Measurements from ENCODE around the gene VASN.

The VASN gene

DNA sequence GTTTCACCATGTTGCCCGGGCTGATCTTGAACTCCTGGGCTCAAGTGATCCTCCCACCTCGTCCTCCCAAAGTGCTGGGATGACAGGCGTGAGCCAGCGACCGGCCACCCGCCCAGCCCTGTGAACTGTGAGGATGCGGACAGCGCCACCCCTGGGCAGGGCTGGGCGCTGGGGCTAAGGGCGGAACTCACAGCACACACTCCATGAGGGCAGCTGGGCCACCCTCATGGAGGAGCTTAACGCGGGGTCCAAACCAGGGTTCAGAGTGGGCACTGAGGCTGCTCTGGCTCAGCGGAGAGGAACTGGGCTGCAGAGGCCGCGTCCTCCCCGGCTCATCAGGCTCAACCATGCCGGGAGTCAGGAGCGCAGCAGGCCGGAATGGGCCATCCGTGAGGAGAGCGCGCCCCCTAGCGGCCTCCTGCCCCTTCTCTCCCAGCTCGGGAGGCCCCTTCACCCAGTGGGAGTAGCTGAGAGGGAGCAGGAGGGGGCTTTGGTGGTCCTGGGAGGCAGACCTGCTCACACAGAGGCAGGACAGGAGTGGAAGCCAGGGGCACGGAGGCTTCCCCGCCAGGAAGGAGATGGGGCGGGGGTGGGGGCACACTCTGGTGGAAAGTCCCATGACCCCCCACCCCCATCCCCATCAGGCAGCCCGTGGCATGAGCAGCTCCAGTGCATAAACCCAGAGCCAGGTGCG is 30.9 kb downstream of the VASN start:
- Histone ChIP-seq H3K27me3 (ENCODE audit: low read depth, low read length) (no peaks in the 10 kb centered on the region), H3K9me3 (ENCODE audit: control insufficient read depth in 1 of 2, low read length in 2 of 2) (no peaks in the 10 kb centered on the region), H3K36me3 (ENCODE audit: control insufficient read depth in 1 of 2, insufficient read depth in 2 of 2, low read length in 2 of 2) (peaks cover 8 to 33% of the 10 kb centered on the region in 2 donors), H3K4me3 (ENCODE audit: low read depth in 1 of 2, low read length in 2 of 2) (no peak overlapping the region), H3K4me1 (ENCODE audit: control insufficient read depth in 1 of 2, insufficient read depth in 2 of 2, low read length in 2 of 2) (peaks cover 0 to 5% of the 10 kb centered on the region in 2 donors), H3K27ac (ENCODE audit: low read length) (no peak overlapping the region)

DNA sequence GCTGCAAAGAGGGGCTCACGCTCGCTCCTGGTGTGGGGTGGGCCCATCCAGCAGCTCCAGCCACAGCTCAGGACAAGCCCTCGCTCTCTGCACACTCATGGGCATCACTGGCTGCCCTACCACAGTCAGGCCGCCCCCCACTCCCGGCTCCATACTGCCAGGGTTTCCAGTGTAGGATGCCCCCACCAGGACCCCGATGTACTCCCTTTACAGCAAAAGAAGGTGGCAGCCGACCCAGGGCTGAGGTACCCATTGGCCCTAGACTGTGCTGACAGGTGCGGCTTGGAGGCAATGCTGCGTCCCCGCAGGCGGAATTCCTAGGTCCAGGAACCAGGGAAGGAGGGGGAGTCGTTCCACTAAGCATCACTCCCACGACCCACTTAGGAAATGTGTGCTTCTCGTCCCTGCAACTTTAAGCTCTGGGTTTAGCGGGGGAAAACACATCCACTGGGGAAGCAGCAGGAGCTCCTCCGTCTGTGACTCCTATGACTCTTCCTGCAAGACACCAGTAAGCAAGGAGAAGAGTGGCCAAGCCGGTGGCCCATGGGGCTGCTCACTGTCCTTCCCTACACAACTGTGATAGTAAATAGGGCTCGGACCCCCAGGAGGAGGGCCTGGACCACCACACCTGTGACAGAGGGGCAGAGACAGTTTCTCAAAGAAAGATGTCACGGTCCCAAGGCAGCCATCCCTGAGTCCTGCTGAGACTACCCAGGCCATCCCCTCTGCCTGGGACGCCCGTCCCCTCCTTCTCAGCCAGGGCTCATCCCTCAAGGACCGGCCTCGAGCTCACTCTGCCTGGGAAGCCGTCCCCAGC is 31.7 kb downstream of the VASN start:
- Histone ChIP-seq H3K27ac (ENCODE audit: low read length) (no peak overlapping the region), H3K36me3 (ENCODE audit: control insufficient read depth in 1 of 2, insufficient read depth in 2 of 2, low read length in 2 of 2) (peaks cover 10 to 41% of the 10 kb centered on the region in 2 donors), H3K27me3 (ENCODE audit: low read depth, low read length) (no peaks in the 10 kb centered on the region), H3K4me3 (ENCODE audit: low read depth in 1 of 2, low read length in 2 of 2) (no peak overlapping the region), H3K9me3 (ENCODE audit: control insufficient read depth in 1 of 2, low read length in 2 of 2) (no peaks in the 10 kb centered on the region), H3K4me1 (ENCODE audit: control insufficient read depth in 1 of 2, insufficient read depth in 2 of 2, low read length in 2 of 2) (peaks cover 0 to 5% of the 10 kb centered on the region in 2 donors)

DNA sequence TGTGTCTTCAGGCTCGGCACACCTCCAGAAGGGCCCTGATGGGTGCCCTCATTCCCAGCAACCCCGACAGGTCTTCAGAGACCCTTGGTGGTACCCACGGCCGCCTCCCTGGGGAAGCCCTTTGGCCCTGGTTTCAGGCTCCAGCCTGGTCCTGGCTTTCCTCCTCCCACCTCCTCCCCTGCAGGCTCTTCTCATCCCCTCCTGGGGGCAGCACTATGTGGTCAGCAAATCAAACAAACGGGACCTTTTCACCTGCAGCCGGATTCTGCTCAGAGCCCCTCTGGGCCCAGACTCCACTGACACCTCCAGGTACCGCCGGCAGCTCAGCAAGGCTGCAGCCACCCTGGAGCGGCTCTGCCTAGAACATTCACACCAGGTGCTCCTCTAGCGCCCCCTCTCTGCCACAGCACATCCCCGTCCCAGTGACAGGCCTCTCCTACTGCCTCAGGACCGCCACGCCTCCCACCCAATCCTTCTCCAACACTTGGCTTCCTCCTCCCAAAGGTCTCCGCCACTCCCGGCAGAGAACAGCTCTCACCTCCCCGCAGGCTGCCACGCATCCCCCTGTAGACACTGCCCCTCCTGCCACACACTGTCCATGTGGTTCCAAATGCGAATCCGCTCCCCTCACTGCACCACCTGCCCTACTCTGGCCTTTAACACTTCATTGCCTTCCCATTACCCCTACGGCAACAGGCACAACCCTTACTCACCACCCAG is 32.8 kb downstream of the VASN start:
- Histone ChIP-seq H3K27me3 (ENCODE audit: low read depth, low read length) (no peaks in the 10 kb centered on the region), H3K4me3 (ENCODE audit: low read depth in 1 of 2, low read length in 2 of 2) (no peak overlapping the region), H3K9me3 (ENCODE audit: control insufficient read depth in 1 of 2, low read length in 2 of 2) (no peaks in the 10 kb centered on the region), H3K36me3 (ENCODE audit: control insufficient read depth in 1 of 2, insufficient read depth in 2 of 2, low read length in 2 of 2) (peaks cover 6 to 41% of the 10 kb centered on the region in 2 donors), H3K4me1 (ENCODE audit: control insufficient read depth in 1 of 2, insufficient read depth in 2 of 2, low read length in 2 of 2) (peaks cover 0 to 16% of the 10 kb centered on the region in 2 donors), H3K27ac (ENCODE audit: low read length) (no peak overlapping the region)

DNA sequence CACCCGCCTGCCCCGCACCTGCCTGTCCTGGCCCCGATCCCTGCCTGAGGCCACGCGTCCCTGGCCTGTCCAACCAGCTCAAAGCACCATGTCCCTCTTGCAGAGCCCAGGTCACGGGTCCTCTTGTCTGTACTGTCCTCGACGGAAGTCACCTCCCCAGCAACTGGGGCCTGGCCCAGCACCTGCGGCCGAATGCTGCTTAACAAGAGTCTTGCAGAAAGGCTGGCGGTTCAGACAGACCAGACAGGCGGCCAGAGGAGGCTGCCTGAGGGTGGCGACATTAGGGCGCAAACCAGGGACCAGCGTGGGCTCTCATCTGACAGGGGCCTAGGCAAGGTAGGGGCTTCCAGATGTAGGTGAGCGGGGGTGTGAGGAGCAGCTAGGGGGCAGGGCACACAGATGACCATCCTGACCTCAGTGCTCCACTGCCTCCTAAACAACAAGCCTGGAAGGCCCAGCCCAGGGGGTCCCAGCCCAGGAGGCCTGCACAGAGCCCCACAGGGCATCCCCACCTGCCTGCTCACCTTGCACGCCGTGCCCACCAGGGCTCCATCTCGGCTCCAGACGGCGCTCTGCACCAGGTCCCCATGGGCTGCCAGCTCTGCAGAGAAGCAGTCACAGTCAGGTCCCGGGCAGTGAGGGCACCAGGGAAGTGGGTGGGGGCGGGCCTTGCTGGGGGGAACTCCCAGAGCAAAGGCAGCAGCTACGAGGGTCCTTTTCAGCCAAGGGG is 33.5 kb downstream of the VASN start:
- Histone ChIP-seq H3K9me3 (ENCODE audit: control insufficient read depth in 1 of 2, low read length in 2 of 2) (no peaks in the 10 kb centered on the region), H3K4me3 (ENCODE audit: low read depth in 1 of 2, low read length in 2 of 2) (no peak overlapping the region), H3K27ac (ENCODE audit: low read length) (no peak overlapping the region), H3K36me3 (ENCODE audit: control insufficient read depth in 1 of 2, insufficient read depth in 2 of 2, low read length in 2 of 2) (peaks cover 5 to 42% of the 10 kb centered on the region in 2 donors), H3K27me3 (ENCODE audit: low read depth, low read length) (no peaks in the 10 kb centered on the region), H3K4me1 (ENCODE audit: control insufficient read depth in 1 of 2, insufficient read depth in 2 of 2, low read length in 2 of 2) (peaks cover 0 to 23% of the 10 kb centered on the region in 2 donors)

DNA sequence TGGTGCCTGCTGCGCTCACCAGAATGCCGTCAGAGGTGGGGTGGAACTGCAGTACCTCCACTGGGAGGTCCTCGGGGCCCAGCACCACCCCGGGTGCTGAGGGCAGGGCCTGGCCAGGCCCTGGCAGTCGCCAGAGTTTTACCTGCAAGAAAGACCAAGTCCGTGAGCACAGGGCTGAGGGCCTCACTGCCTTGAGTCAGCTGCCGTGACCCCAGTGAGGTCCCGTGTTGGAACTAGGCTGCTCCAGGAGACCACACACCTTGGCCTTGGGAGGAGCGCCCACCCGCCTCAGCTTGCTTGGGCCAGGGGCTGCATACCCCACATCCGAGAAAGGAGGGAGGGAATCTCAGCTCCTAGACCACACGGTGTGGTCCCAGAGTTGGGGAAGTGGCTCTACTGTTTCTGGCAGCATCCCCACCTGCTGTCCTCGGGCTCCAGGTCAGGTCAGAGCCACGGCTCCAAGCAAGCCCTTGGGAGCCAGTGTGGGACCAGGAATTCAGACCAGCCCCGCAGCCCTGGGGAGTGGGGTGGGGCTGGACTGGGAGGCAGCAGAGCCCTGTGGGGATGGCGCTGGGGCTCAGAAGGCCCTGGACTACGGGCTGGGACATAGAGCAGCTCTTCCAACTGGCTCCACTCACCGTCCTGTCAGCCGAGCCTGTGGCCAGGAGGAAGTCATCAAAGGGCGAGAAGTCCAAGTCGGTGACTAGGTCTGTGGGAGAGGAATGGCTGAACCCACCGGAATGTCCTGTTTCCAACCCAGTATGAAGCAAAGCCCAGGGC is 36.1 kb downstream of the VASN start:
- Histone ChIP-seq H3K4me1 (ENCODE audit: control insufficient read depth in 1 of 2, insufficient read depth in 2 of 2, low read length in 2 of 2) (peaks cover 0 to 39% of the 10 kb centered on the region in 2 donors), H3K27me3 (ENCODE audit: low read depth, low read length) (no peaks in the 10 kb centered on the region), H3K4me3 (ENCODE audit: low read depth in 1 of 2, low read length in 2 of 2) (no peak overlapping the region), H3K36me3 (ENCODE audit: control insufficient read depth in 1 of 2, insufficient read depth in 2 of 2, low read length in 2 of 2) (peaks cover 12 to 42% of the 10 kb centered on the region in 2 donors), H3K9me3 (ENCODE audit: control insufficient read depth in 1 of 2, low read length in 2 of 2) (no peaks in the 10 kb centered on the region), H3K27ac (ENCODE audit: low read length) (no peak overlapping the region)

DNA sequence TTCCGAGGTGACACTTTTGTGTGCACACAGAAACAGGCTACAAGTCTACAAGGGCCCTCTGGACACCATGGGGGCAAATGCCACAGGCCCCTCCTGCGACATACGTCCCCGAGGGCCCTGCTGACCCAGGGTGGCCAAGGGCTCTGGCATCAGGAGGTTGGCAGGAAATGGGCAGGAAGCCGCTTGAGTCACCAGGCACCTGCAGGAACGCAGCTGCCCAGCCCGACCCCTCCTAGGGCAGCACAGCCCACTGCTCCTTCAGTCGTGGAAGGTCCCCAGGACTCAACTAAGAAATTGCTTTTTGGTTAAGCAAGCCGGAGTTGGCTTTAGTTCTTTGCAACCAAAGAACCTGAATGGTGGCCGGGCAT is 36.7 kb downstream of the VASN start:
- Histone ChIP-seq H3K27me3 (ENCODE audit: low read depth, low read length) (no peaks in the 10 kb centered on the region), H3K27ac (ENCODE audit: low read length) (no peak overlapping the region), H3K9me3 (ENCODE audit: control insufficient read depth in 1 of 2, low read length in 2 of 2) (no peaks in the 10 kb centered on the region), H3K36me3 (ENCODE audit: control insufficient read depth in 1 of 2, insufficient read depth in 2 of 2, low read length in 2 of 2) (peaks cover 12 to 42% of the 10 kb centered on the region in 2 donors), H3K4me1 (ENCODE audit: control insufficient read depth in 1 of 2, insufficient read depth in 2 of 2, low read length in 2 of 2) (peaks cover 0 to 39% of the 10 kb centered on the region in 2 donors), H3K4me3 (ENCODE audit: low read depth in 1 of 2, low read length in 2 of 2) (no peak overlapping the region)

DNA sequence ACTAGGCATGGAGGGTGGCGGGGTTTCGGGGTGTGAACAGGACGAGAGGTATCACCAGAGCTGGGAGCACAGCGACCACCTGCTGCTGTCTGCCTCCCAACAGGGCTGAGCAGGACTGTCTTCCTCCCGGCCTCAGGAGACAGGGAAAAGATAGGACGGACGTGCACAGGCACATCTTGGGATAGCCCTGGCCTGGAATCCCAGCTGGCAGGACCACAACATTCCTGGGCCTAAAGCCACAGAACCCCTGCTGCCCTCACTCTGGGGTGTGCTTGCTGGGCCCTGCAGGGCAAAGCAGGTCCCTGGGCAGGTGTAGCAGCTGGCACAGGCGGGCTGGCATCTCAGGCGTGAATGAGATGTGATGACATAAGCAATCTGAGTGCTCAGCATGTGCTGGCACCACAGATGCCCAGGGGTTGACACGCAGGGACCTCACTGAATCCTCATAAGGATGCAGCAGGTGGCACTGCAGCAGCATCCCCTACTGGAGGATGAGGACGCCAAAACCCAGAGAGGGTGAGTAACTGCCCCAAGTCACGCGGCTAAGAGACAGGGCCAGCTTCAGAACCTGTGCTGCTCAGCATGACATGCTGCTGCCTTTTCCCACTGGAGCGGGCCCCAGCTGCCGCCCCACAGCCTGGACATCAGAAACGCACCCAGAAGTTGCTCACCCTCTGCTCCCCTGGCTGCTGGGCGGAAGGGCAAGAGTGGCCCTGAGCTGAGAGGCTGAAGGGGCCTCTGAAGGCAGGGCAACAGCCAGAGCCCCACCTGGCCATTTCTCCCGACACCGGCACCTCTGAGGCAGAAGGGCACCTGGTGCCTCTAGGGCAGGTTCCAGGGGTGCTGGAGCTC is 37.7 kb downstream of the VASN start:
- Histone ChIP-seq H3K4me3 (ENCODE audit: low read depth in 1 of 2, low read length in 2 of 2) (no peak overlapping the region), H3K27ac (ENCODE audit: low read length) (no peak overlapping the region), H3K9me3 (ENCODE audit: control insufficient read depth in 1 of 2, low read length in 2 of 2) (no peaks in the 10 kb centered on the region), H3K4me1 (ENCODE audit: control insufficient read depth in 1 of 2, insufficient read depth in 2 of 2, low read length in 2 of 2) (peaks cover 0 to 42% of the 10 kb centered on the region in 2 donors), H3K36me3 (ENCODE audit: control insufficient read depth in 1 of 2, insufficient read depth in 2 of 2, low read length in 2 of 2) (peaks cover 12 to 41% of the 10 kb centered on the region in 2 donors), H3K27me3 (ENCODE audit: low read depth, low read length) (no peaks in the 10 kb centered on the region)

DNA sequence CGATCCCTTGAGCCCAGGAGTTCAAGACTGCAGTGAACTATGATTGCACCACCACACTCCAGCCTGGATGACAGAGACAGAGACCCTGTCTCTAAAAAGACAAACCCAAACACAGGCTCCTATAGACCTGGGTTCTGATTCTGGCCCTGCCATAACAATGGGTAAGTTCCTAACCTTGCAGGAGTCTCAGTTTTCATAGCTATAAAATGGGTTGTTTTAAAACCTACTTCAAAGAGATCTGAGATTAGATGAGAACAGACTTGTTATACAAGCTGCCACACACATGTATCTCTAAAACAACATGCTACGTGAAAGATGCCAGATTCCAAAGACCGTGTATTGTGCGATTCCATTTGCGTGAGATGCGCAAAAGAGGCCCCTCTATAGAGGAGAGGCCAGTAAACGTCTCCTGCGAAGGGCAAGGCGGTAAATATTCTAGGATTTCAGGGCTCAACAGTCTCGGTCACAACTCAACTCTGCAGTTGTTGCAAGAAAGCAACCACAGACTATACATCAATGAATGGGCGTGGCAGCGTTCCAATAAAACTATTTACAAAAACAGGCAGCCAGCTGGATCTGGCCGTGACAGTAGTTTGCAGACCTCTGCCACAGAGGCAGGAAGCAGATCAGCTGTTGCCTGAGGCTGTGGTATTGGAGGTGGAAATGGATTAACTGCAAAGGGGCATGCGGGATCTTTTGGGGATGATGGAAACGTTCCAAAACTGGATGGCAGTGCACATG is 38.9 kb downstream of the VASN start:
- H3K27me3 ChIP-seq (ENCODE audit: low read depth, low read length) = no peaks in the 10 kb centered on the region
- H3K9me3 ChIP-seq (ENCODE audit: control insufficient read depth in 1 of 2, low read length in 2 of 2) = no peaks in the 10 kb centered on the region
- peaks cover 0 to 54% of the 10 kb centered on the region in 2 donors for H3K4me1 ChIP-seq (ENCODE audit: control insufficient read depth in 1 of 2, insufficient read depth in 2 of 2, low read length in 2 of 2)
- H3K27ac ChIP-seq (ENCODE audit: low read length) = no peak overlapping the region
- H3K36me3 ChIP-seq (ENCODE audit: control insufficient read depth in 1 of 2, insufficient read depth in 2 of 2, low read length in 2 of 2) = peaks cover 12 to 29% of the 10 kb centered on the region in 2 donors
- no peak overlapping the region for H3K4me3 ChIP-seq (ENCODE audit: low read depth in 1 of 2, low read length in 2 of 2)

DNA sequence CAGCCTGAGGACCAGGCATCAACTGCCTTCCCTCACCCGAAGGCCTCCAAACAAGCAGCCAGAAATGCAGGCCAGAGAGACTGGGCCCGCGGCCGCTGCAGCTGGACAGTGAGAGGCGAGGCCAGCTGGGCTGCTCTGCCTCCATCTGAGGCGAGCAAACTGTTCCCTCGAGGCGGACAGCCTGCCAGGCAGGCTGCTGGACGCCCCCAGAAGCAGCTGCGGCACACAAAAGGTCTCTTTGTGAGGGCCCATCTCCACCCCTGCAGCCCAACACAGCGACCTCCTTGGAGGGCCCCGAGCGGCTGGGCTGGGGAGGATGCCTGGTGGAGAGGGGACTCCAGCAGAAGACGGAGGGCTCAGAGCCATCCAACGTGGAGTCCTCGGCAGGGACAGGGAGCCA is 40.0 kb downstream of the VASN start:
- Histone ChIP-seq H3K27me3 (ENCODE audit: low read depth, low read length) (no peaks in the 10 kb centered on the region), H3K4me1 (ENCODE audit: control insufficient read depth in 1 of 2, insufficient read depth in 2 of 2, low read length in 2 of 2) (peaks cover 0 to 56% of the 10 kb centered on the region in 2 donors), H3K4me3 (ENCODE audit: low read depth in 1 of 2, low read length in 2 of 2) (peak overlapping the region in 1 of 2 donors; percentile 10), H3K27ac (ENCODE audit: low read length) (no peak overlapping the region), H3K36me3 (ENCODE audit: control insufficient read depth in 1 of 2, insufficient read depth in 2 of 2, low read length in 2 of 2) (peaks cover 12 to 20% of the 10 kb centered on the region in 2 donors), H3K9me3 (ENCODE audit: control insufficient read depth in 1 of 2, low read length in 2 of 2) (no peaks in the 10 kb centered on the region)

Data from muscle layer of duodenum (tissue), 2 donors.